IPS DF 6.9 (cell line): ENCODE measurements around the gene CXXC5.

Experiments
- DNase-seq: peaks from one replicate; pipeline ENCODE4 v3.0.0-alpha.2; 2013; ENCODE audit warnings: low read depth, low spot score
- H3K27ac ChIP-seq: one replicate; pipeline ENCODE4 v1.5.1; 2013; ENCODE audit warnings: low read length, control low read depth
- H3K27me3 ChIP-seq: 2 replicates; pipeline ENCODE4 v1.6.1; 2013; ENCODE audit warnings: mild to moderate bottlenecking, low read length; ENCODE audit not compliant: control insufficient read depth, insufficient read depth
- H3K36me3 ChIP-seq: 2 replicates; pipeline ENCODE4 v1.6.1; 2013; ENCODE audit warnings: low read length; ENCODE audit not compliant: control insufficient read depth, insufficient read depth
- H3K4me1 ChIP-seq: 2 replicates; pipeline ENCODE4 v1.6.1; 2013; ENCODE audit warnings: low read length; ENCODE audit not compliant: control insufficient read depth, insufficient read depth
- H3K4me3 ChIP-seq: 2 replicates; pipeline ENCODE4 v1.5.1; 2013; ENCODE audit warnings: mild to moderate bottlenecking, low read length
- H3K9me3 ChIP-seq: 2 replicates; pipeline ENCODE4 v1.6.1; 2013; ENCODE audit warnings: low read length, inconsistent platforms; ENCODE audit not compliant: control insufficient read depth, insufficient read depth
- WGBS: extraction: QIAGEN DNeasy Blood & Tissue Kit; methylation state at CpG from one replicate; pipeline ENCODE4 v1.1.7; 2013; ENCODE audit warnings: mixed read lengths, missing lambda C conversion rate; ENCODE audit not compliant: insufficient read length, insufficient coverage; 5-methylcytosine and 5-hydroxymethylcytosine counted together

CXXC5 gene

GRCh38 chr5:139698490-139699146 lies 50.5 kb downstream of the CXXC5 start:
- H3K27ac ChIP-seq: no peak overlapping the region
- no peaks in the 10 kb centered on the region for H3K36me3 ChIP-seq
- H3K4me1 ChIP-seq: peaks cover 14% of the 10 kb centered on the region
- WGBS: no CpG with 5 or more reads among the region's 13 CpGs
- no peaks in the 10 kb centered on the region for H3K9me3 ChIP-seq
- H3K4me3 ChIP-seq: no peak overlapping the region
- no peak for DNase-seq
- no peaks in the 10 kb centered on the region for H3K27me3 ChIP-seq

GRCh38 chr5:139699351-139699750 lies 51.2 kb downstream of the CXXC5 start:
- H3K36me3 ChIP-seq: no peaks in the 10 kb centered on the region
- H3K27ac ChIP-seq: no peak overlapping the region

GRCh38 chr5:139700711-139701055 lies 52.5 kb downstream of the CXXC5 start:
- WGBS: no CpG with 5 or more reads among the region's 3 CpGs
- Histone ChIP-seq H3K9me3 (no peaks in the 10 kb centered on the region), H3K27ac (no peak overlapping the region), H3K4me3 (no peak overlapping the region), H3K4me1 (peaks cover 14% of the 10 kb centered on the region), H3K36me3 (no peaks in the 10 kb centered on the region), H3K27me3 (no peaks in the 10 kb centered on the region)
- DNase-seq: no peak

More at GRCh38 chr5:139699351-139699750, 51.2 kb downstream of the CXXC5 start:
- DNase-seq: no peak
- no CpG with 5 or more reads among the region's 2 CpGs for WGBS
- H3K4me3 ChIP-seq: no peak overlapping the region
- H3K27me3 ChIP-seq: no peaks in the 10 kb centered on the region
- H3K4me1 ChIP-seq: peaks cover 14% of the 10 kb centered on the region
- no peaks in the 10 kb centered on the region for H3K9me3 ChIP-seq

GRCh38 chr5:139701056-139701741 lies 53.0 kb downstream of the CXXC5 start:
- H3K27ac ChIP-seq: no peak overlapping the region
- WGBS: no CpG with 5 or more reads among the region's 22 CpGs
- no peaks in the 10 kb centered on the region for H3K36me3 ChIP-seq
- H3K9me3 ChIP-seq: no peaks in the 10 kb centered on the region
- peaks cover 15% of the 10 kb centered on the region for H3K4me1 ChIP-seq
- no peak for DNase-seq
- H3K27me3 ChIP-seq: no peaks in the 10 kb centered on the region
- H3K4me3 ChIP-seq: no peak overlapping the region

GRCh38 chr5:139702548-139702947 lies 54.4 kb downstream of the CXXC5 start:
- no peak for DNase-seq
- Histone ChIP-seq H3K4me1 (peaks cover 15% of the 10 kb centered on the region), H3K27ac (no peak overlapping the region), H3K36me3 (no peaks in the 10 kb centered on the region), H3K27me3 (no peaks in the 10 kb centered on the region), H3K9me3 (no peaks in the 10 kb centered on the region), H3K4me3 (no peak overlapping the region)
- no CpG with 5 or more reads among the region's 3 CpGs for WGBS

- H3K27ac ChIP-seq: no peak overlapping the region
- no CpG with 5 or more reads among the region's 4 CpGs for WGBS
- no peak overlapping the region for H3K4me3 ChIP-seq
- no peak for DNase-seq
- peaks cover 13% of the 10 kb centered on the region for H3K4me1 ChIP-seq
- H3K9me3 ChIP-seq: no peaks in the 10 kb centered on the region
- H3K27me3 ChIP-seq: no peaks in the 10 kb centered on the region
- no peaks in the 10 kb centered on the region for H3K36me3 ChIP-seq
Observed at GRCh38 chr5:139704748-139705147, 56.6 kb downstream of the CXXC5 start.

- H3K9me3 ChIP-seq: no peaks in the 10 kb centered on the region
- DNase-seq: no peak
- WGBS: no CpG with 5 or more reads among the region's 3 CpGs
- no peak overlapping the region for H3K4me3 ChIP-seq
- no peaks in the 10 kb centered on the region for H3K27me3 ChIP-seq
- no peak overlapping the region for H3K27ac ChIP-seq
- H3K36me3 ChIP-seq: no peaks in the 10 kb centered on the region
- H3K4me1 ChIP-seq: peaks cover 13% of the 10 kb centered on the region
Observed at GRCh38 chr5:139705191-139705590, 57.0 kb downstream of the CXXC5 start.

GRCh38 chr5:139705655-139706587 lies 57.8 kb downstream of the CXXC5 start:
- DNase-seq: no peak
- H3K4me3 ChIP-seq: no peak overlapping the region
- H3K9me3 ChIP-seq: no peaks in the 10 kb centered on the region
- no peaks in the 10 kb centered on the region for H3K27me3 ChIP-seq
- H3K36me3 ChIP-seq: no peaks in the 10 kb centered on the region
- H3K27ac ChIP-seq: no peak overlapping the region
- H3K4me1 ChIP-seq: peaks cover 13% of the 10 kb centered on the region
- no CpG with 5 or more reads among the region's 10 CpGs for WGBS

GRCh38 chr5:139707445-139708003 lies 59.4 kb downstream of the CXXC5 start:
- Histone ChIP-seq H3K4me1 (peaks cover 16% of the 10 kb centered on the region), H3K27me3 (no peaks in the 10 kb centered on the region; the same call in 1 of the 2 replicates), H3K27ac (no peak overlapping the region), H3K36me3 (no peaks in the 10 kb centered on the region), H3K9me3 (no peaks in the 10 kb centered on the region), H3K4me3 (no peak overlapping the region)
- WGBS: no CpG with 5 or more reads among the region's 5 CpGs
- no peak for DNase-seq

- WGBS: no CpG with 5 or more reads among the region's 4 CpGs
- no peak for DNase-seq
Observed at GRCh38 chr5:139708434-139708861, 60.3 kb downstream of the CXXC5 start.

More at GRCh38 chr5:139708434-139708861, 60.3 kb downstream of the CXXC5 start:
- Histone ChIP-seq H3K9me3 (no peaks in the 10 kb centered on the region), H3K27me3 (no peaks in the 10 kb centered on the region; the same call in 1 of the 2 replicates), H3K27ac (no peak overlapping the region), H3K36me3 (no peaks in the 10 kb centered on the region), H3K4me1 (peaks cover 16% of the 10 kb centered on the region), H3K4me3 (no peak overlapping the region)
